AG08395 (cell line): Measurements from ENCODE around the gene PGM2.

Source experiments
- DNase-seq: peaks from one replicate; pipeline ENCODE4 v3.0.0; 2012; ENCODE audit warnings: mixed read lengths, low spot score

Gene PGM2

GRCh38 chr4:37865450-37865849, 39.0 kb downstream of the PGM2 start:
- DNase-seq, result no peak

DNA sequence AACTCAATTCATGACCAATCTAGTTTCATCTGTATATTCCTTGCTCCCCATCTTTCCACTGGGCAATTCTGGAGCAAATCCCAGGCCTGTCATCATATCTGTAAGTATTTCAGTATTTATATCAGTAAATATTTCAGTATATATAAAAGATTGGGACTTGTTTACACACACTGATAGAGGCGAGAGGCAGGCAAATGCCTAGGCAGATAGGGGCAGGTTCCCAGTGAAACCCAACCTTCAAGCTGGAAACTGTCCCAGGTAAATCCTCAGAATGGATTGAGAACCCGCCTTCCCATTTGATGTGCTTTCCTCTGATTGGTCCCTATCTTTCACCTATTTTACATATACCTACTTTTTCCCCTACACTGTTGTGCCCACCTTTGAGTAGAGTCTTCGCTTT, 40.6 kb downstream of the PGM2 start:
- no peak for DNase-seq

- no peak for DNase-seq
These were observed 41.8 kb downstream of the PGM2 start for GRCh38 chr4:37868238-37868637.

DNA sequence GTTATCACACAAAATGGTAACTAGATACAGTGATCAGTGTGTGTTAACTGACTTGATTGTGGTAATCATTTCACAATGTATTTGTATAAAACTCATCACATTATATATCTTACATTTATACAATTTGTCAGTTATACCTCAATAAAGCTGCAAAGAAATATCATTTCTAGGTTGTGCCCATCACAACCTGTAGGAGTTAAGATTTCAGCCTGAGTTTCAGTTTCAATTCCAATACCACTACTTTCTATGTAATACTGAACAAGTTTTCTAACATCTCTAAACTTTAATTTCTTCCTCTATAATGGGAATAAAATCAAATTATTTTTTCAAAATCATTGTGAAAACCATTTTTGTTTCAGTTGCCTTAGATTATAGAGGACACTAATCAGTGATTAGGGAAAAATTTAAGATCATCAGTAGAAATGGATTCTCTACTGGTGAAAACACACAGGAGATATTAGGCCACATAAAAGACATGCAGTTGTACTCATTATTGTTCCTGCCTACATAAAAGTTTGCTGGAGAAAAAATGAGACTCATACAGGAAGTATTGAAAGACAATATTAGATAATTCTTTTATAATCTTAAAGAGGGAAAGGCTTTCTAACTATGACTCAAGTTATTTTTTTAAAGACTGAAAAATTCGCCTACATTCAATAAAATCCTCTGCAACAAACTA, 46.0 kb downstream of the PGM2 start:
- DNase-seq, result no peak

GRCh38 chr4:37873386-37873785, 46.9 kb downstream of the PGM2 start:
- peak; percentile 28 for DNase-seq

- no peak for DNase-seq
These were observed 49.7 kb downstream of the PGM2 start for GRCh38 chr4:37876156-37876555.

DNA sequence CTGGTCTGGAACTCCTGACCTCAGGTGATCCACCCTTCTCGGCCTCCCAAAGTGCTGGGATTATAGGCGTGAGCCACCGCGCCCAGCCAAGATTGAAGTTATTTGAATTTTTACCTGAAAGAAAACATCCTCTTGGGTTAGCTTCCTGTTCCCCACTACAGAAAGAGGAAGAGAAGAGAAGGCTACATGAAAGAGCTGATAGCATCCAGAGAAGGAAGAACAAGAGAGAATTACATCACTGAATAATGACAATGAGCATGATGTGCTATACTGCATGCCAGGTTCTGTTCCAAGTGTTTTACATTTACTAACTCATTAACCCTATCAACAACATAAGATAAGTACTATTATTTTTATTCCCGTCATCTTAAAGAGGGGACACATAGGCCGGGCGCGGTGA, 52.9 kb downstream of the PGM2 start:
- DNase-seq, result no peak

- no peak for DNase-seq
These were observed 55.3 kb downstream of the PGM2 start for GRCh38 chr4:37881811-37882210.

DNA sequence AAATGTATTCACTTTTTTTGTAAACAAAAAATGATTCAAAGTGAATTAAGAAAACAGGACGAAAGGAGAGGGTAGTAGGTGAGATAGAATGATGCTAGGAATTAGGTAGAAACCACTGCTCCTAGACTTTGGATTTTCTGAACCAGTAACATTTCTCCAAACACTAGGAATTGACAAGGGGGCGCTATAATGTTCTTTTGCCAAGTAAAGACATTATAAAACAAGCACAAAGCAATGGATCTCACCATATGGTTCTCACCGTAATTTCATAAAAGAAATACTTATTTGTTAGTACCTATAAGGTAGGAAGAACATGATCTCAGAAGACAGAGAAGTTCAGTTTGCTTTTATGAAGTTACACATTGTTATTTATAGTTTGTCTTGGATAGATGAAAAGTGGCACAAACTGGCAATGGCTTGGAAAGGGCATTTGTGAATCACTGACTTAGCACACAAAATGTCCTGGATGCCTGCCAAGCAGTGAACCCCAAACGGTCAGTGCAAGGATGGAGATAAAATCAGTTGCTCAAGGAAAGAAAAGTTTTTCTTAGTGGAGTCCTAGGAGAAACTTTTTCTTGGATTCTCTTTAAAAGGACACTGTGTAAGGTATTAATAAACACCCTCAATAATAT, 56.3 kb downstream of the PGM2 start:
- DNase-seq, result no peak

DNA sequence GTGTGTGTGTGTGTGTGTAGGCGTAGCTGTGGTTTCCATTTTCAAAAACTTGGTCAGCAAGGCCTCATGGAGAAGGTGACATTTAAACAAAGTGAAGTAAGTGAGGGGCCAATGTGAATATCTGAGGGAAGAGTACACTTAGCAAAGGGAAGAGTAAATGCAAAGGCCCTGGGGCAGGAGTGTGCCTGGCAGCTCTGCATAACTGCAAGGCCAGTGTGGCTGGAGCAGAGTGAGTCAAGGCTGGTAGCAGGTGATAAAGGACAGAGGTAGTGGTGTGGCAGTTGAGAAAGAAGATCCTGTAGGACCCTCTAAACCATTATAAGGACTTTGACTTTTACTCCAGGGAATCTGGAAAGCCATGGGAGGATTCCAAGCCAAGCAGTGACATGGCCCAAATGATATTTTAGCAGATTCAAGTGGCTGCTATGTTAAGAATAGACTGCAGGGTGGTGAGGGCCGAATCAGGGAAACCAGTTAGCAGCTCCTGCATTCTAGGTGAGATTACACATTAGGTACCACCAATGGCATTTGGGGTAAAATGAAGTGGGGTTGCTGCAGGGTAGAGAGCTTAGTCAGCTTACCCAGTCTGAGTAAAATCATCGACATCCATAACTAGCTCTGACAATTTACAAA, 58.5 kb downstream of the PGM2 start:
- DNase-seq, result no peak

DNA sequence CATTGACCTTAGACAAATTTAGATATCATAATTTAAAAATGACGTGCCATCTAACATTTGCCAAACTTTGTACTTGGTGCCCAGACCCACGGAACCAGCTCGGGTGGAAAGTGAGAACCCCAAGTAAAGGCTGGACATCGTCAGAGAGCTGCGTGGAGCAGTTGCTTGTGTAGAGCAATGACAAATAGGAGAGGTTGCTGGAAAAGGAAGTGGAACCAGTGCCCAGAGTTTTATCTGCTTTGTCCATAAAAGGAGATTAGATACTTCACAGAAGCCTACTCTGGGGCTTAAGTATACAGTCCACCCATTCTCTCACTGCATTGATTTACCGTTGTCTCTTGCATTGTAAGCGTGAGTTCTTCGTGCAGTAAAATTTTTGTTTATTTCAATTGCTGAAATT, 59.0 kb downstream of the PGM2 start:
- no peak for DNase-seq

GRCh38 chr4:37889849-37890800, 63.6 kb downstream of the PGM2 start:
- DNase-seq, result no peak

- DNase-seq, result no peak
These were observed 64.3 kb downstream of the PGM2 start, which contains the start of gene TBC1D1 for GRCh38 chr4:37890801-37891259. Gene TBC1D1 (plus strand): TSS chr4:37891084. CDS start chr4:37902096, 11,012 bp downstream.

DNA sequence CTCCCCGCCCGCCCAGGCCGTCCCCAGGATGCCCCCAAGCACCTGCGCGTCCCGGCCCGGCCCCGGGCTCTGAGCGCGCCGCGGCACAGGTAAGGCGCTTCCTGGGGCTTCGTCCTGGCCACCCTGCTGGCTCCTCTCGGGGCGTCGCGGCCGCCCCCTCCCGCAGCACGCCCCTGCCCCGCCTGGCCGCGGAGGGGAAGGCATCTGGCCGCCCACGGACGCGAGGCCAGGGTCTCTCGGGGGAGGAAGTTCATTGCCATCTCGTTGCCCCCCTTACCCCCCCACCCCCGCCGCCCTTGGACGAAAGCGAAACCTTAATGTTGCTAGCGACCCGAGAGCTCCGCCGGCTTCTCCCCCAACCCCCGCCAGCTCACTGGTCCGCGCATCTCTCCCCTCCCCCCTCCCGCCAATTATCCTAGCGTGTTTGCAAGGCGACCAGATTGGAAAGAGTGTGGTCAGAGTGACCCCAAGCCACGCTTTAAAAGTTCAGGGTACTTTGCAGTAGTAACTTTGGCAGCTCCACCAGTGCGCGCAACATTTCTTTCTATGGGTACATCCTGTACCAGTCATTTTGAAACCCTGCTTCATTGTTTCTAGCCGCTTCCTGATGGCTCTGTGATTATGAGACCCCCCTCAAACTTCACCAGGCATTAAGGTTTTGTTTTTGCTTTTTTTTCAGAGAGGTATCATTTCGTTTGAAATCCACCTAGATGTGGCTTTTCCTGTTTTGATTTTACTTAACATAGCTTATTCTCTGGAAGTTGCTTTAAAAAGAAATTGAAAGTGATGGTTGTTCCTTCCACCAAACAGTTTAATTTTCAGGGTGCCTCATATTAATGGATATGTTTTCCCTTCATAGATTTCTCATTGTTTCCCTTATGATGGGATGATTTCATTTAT, 65.0 kb downstream of the PGM2 start:
- no peak for DNase-seq

GRCh38 chr4:37892641-37893040, 66.2 kb downstream of the PGM2 start:
- no peak for DNase-seq

DNA sequence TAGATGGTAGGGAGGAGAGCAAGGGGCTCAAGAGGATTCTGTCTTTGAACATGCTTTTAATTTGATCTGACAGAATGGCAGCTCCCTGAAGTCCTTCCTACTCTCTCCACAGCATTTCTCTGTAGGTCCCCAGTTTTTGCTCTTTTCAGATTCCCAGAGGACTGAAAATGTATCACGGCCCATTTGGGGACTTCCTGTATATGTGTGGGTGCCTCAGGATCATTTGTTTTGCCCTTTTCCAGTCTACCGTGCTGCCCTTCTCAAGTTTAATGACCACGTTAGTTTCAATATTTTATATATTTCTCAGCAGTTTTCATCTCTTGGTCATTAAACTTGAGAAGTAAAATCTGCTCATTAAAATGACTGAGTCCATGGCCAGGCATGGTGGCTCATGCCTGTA, 66.7 kb downstream of the PGM2 start:
- no peak for DNase-seq

DNA sequence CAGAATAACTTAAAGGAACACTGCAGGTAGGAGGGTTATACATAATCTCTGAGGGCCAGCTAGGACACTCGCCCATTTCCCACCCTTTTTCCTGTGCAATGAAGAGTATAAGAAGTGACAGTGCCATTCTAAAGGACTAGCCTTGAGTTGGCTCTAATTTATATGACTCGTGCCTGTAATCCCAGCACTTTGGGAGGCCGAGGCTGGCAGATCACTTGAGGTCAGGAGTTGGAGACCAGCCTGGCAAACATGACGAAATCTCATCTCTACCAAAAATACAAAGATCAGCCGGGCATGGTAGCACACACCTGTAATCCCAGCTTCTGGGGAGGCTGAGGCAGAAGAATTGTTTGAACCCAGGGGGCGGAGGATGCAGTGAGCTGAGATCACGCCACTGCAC, 68.8 kb downstream of the PGM2 start:
- DNase-seq, result no peak

DNA sequence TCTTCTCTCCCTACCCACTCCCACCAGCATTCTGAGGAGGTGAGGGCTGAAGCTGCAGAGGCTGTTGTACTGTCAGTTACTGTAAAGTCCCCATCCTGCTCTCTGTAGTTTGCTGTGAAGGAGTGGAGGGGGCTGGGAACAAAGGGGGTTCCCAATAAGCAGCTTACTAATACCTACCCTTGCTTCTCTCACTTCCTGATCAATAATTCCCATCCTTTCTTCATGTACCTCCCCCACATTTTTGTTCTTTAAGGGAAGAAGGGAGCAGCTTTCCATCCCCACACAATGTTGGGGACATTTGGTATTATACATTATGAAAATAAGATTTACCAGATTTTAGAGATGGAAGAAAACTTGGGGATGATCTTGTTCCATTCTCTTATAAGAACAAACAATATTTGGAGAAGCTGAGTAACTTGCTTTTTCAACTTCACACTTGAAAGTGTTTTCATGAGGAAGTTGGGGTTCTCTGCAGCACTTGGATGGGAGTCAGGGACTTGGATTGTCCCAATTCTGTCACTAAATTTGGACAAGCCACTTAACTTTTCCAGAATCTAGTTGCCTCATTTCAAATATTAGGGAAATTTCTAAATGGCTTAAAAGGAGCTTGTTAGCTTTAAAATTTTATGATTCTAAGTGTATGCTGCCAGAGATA, 69.8 kb downstream of the PGM2 start:
- no peak for DNase-seq

DNA sequence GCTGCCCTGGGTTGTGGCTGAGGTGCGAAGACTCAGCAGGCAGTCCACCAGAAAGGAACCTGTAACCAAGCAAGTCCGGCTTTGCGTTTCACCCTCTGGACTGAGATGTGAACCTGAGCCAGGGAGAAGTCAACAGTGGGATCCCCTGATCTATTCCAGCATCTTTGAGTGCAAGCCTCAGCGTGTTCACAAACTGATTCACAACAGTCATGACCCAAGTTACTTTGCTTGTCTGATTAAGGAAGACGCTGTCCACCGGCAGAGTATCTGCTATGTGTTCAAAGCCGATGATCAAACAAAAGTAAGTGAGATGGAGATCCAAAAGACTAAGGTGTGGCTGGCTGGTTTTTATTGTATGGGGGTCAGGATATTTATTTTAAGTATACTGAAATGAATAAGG, 75.7 kb downstream of the PGM2 start:
- DNase-seq, result no peak
